ENCODE data around the gene DDN.

GRCh38 chr12:48978291-48978740 is 20.9 kb downstream of the DDN start, which contains the start of gene WNT1:
- TF ChIP-seq POLR2A (IDR thresholded peaks at IDR 0.05) (no peak), CTCF (IDR thresholded peaks at IDR 0.05) (peak in 1 of 4 experiments; percentile 35), EP300 (IDR thresholded peaks at IDR 0.05) (no peak), POLR2AphosphoS5 (IDR thresholded peaks at IDR 0.05) (no peak)
